Glutamatergic neuron (in vitro differentiated cells): ENCODE data around the gene AIF1. TPM values are rescaled to one million over a fixed set of nuclear protein-coding genes. Genes with fewer than 3 reads are reported as not detected.

Source experiments
- DNase-seq: peaks from one replicate; pipeline ENCODE4 v3.0.0; 2022
- H3K27ac Mint-ChIP-seq: one replicate; pipeline ENCODE4 v1.8.0; 2020; ENCODE audit warnings: mild to moderate bottlenecking, mixed read lengths, inconsistent platforms; ENCODE audit not compliant: unreplicated experiment
- H3K27me3 Mint-ChIP-seq: one replicate; pipeline ENCODE4 v1.8.0; 2020; ENCODE audit warnings: mild to moderate bottlenecking, moderate library complexity, mixed read lengths, inconsistent platforms; ENCODE audit not compliant: unreplicated experiment
- H3K36me3 Mint-ChIP-seq: one replicate; pipeline ENCODE4 v1.8.0; 2020; ENCODE audit warnings: mild to moderate bottlenecking, mixed read lengths, inconsistent platforms; ENCODE audit not compliant: unreplicated experiment
- H3K4me1 Mint-ChIP-seq: one replicate; pipeline ENCODE4 v1.8.0; 2020; ENCODE audit warnings: mild to moderate bottlenecking, low read depth, mixed read lengths, inconsistent platforms; ENCODE audit not compliant: unreplicated experiment
- H3K4me3 Mint-ChIP-seq: one replicate; pipeline ENCODE4 v1.8.0; 2020; ENCODE audit warnings: mild to moderate bottlenecking, mixed read lengths, inconsistent platforms; ENCODE audit not compliant: unreplicated experiment
- H3K9me3 Mint-ChIP-seq: one replicate; pipeline ENCODE4 v1.8.0; 2020; ENCODE audit warnings: mild to moderate bottlenecking, moderate library complexity, mixed read lengths, inconsistent platforms; ENCODE audit not compliant: unreplicated experiment
- total RNA-seq: library from RNA; stranded (reverse); fragmentation: NEBNext Ultra II Directional; extraction: Animal tissue kit (Norgen Biotek cat#: 25700); gene quantifications from one replicate; pipeline ENCODE4 v1.2.1, GENCODE V29; 2021; ENCODE audit not compliant: unreplicated experiment
- TF ChIP-seq, protein P1 (sequence below): fragments of 200-600 bp; sonication (generic); IDR thresholded peaks from one replicate; pipeline ENCODE4 v1.5.0; 2021; ENCODE audit not compliant: partially characterized antibody, unreplicated experiment

The AIF1 gene
- total RNA-seq, 1 donor from 2014 or later, result not detected

DNA sequence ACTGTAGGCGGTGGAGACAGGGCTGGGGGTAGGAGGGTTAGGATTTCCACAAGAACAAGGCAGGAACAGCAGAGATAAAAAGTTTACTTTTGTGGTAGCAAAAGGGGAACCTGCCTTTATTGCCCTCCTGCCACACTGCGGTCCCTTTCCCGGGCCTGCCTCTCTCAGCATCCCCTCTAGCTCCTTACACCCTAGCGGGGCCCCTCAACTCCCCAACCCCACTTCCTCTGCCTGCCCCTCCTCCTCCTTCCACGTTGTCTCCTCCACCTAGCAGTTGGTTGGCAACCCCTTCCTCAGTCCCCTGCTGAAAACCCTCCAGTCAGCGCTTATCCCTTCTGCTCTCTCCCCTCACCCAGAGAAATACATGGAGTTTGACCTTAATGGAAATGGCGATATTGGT is 714 bp downstream of the AIF1 start:
- Mint-ChIP-seq H3K36me3 (no peaks in the 10 kb centered on the region), H3K4me1 (peaks cover 5% of the 10 kb centered on the region), H3K9me3 (peaks cover 2% of the 10 kb centered on the region), H3K27ac (no peak overlapping the region), H3K4me3 (no peak overlapping the region), H3K27me3 (no peaks in the 10 kb centered on the region)
- TF ChIP-seq, protein P1, sequence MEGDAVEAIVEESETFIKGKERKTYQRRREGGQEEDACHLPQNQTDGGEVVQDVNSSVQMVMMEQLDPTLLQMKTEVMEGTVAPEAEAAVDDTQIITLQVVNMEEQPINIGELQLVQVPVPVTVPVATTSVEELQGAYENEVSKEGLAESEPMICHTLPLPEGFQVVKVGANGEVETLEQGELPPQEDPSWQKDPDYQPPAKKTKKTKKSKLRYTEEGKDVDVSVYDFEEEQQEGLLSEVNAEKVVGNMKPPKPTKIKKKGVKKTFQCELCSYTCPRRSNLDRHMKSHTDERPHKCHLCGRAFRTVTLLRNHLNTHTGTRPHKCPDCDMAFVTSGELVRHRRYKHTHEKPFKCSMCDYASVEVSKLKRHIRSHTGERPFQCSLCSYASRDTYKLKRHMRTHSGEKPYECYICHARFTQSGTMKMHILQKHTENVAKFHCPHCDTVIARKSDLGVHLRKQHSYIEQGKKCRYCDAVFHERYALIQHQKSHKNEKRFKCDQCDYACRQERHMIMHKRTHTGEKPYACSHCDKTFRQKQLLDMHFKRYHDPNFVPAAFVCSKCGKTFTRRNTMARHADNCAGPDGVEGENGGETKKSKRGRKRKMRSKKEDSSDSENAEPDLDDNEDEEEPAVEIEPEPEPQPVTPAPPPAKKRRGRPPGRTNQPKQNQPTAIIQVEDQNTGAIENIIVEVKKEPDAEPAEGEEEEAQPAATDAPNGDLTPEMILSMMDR, result no peak
- no peak for DNase-seq

DNA sequence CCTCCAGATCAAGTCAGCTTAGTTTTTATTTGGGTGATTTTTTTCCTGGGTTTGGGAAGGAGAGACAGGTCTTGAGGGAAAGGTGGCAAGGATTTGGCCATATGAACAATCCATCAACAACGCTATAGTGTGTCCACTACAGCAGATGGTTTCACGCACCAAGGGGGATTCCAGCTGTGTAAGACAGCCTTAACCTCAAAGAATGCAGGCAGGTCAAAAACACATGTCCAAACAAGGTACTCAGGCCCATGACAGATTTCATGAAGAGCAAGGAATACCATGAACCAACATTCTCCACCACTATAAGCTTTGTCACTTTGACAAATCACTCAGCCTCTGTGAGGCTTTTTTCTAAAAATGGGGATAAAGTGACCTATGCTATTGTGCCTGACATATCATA is 2.0 kb downstream of the AIF1 start:
- peaks cover 5% of the 10 kb centered on the region for H3K4me1 Mint-ChIP-seq
- H3K36me3 Mint-ChIP-seq, result no peaks in the 10 kb centered on the region
- peaks cover 6% of the 10 kb centered on the region for H3K27me3 Mint-ChIP-seq
- H3K27ac Mint-ChIP-seq, result no peak overlapping the region
- H3K9me3 Mint-ChIP-seq, result peaks cover 4% of the 10 kb centered on the region
- peak overlapping the region; percentile 3 for H3K4me3 Mint-ChIP-seq
- TF ChIP-seq, protein P1, result no peak
- DNase-seq, result no peak

DNA sequence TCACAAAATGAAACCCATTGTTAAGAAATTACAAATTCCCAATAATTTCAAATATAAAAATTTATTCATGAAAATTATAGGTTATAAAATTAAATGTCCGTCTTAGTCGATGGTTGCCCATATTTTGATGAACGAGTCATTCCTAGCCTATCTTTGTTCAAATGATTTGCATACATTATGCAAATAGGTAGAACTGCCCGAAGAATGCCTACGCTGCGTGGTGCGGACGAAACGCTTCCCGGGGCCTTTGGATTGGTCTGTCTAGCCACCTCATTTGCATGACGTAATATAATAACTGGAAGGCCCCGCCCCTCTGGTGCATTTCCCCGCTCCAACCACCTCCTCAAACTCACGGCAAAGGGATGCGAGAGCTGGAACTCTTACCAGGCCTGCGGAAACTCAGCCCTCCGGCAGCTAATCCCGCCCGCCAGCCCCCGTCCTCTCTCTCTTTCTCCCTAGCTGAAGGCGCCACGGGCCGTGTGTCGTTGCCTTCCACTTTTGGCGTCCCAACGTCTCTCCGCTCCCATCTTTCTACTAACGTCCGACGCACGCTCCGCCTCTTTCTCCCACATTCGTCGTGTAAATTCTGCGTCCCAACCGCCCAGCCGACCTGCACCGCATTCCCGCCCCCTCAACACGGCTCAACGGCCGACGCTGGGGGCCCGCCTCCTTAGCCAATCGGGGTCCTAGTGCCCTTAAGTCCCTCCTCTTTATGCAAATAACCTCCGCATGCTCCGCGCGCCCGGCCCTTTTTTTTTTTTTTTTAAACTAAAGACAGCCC is 5.0 kb downstream of the AIF1 start:
- Mint-ChIP-seq H3K27me3 (peaks cover 6% of the 10 kb centered on the region), H3K4me1 (peaks cover 20% of the 10 kb centered on the region), H3K4me3 (peak overlapping the region; percentile 95), H3K27ac (peak overlapping the region; percentile 99), H3K9me3 (peaks cover 4% of the 10 kb centered on the region), H3K36me3 (peaks cover 4% of the 10 kb centered on the region)
- DNase-seq, result peak; percentile 89
- TF ChIP-seq, protein P1, result no peak

DNA sequence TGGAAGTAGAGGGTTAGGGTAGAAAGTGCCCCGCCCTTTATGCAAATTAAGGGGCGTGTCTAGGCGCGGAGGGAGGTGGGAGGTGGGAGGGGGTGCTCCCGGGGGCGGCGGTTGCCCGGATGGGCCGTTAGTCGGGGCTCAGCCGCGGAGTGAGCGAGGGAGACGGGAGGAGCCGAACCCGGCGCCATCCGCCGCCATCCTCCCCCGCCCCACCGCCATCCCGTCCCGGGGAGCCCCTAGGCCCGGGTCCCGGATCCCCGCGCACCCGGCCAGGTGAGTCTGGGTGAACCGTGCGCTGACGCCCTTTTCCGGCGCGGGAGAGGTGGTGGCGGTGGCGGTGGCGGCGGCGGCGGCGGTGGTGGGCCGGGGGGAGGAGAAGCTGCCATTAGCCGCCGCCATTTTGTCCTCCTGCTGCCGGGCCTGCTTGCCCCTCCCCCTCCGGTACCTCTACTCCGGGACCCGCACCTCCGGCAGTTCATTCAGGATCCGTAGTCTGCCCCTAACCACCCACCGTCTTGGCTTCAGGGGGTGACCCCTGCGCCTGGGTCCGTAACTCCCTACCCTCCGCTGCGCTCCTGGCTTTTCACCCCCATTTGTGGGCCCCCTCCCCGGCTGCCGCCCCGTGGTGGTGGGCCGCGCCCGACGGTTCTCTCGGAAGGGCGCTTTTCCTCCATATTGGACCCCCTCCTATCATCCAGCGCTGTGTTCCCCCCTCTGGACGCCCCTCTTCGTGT is 5.7 kb downstream of the AIF1 start, which contains the start of gene PRRC2A:
TSS of gene PRRC2A (plus strand) at position 130 of the 734 bp plus-strand sequence. CDS start 2,075 bp downstream, outside the sequence.
- Mint-ChIP-seq H3K4me1 (peaks cover 20% of the 10 kb centered on the region), H3K4me3 (peak within 1 kb of the TSS; percentile 95), H3K36me3 (peaks cover 4% of the 10 kb centered on the region), H3K9me3 (peaks cover 4% of the 10 kb centered on the region), H3K27me3 (peaks cover 6% of the 10 kb centered on the region), H3K27ac (peak within 1 kb of the TSS; percentile 99)
- peak; percentile 96 for DNase-seq
- TF ChIP-seq, protein P1, result no peak
